HG03460 (cell line): Measurements from ENCODE around the gene RCE1.

Experiments used
- ATAC-seq: cut with Tn5 transposase; IDR thresholded peaks from one replicate; pipeline ENCODE4 v1.9.1; 2021; ENCODE audit not compliant: unreplicated experiment

The RCE1 gene

DNA sequence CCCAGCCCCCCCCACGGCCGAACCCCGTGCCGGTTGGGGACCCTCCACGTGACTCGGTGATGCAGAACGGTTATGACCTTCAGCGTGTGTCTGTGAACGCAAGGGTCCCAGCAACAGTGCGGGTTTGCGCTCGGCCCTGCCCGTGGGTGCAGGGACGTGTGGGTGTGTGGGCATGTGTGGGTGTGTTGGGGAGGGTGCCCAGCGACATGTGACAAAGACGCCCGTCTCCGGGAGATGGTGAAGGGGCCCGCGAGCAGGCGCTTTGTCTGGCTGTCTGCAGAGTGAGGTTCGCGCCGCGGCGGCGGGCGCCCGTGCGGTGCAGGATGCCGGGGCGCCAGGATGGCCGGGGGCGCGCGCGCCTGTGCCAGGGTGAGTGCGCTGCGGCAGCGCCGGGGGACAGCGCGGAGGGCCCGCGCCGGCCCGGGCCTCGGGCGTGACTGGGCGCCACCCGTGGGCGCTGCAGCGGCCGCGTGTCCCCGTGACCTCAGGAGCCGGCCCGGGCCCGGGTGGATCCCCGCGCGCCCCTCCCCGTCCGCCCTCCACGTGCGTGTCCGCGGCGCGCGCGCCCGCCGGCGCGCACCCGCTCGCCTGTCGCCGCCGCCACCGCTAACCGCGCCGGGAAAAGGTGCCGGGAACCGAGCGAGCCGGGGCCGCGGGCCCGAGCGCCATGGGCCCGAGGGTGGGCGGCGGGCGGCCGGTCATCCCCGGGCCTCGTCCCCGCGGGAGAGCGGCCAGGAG lies 13.4 kb downstream of the RCE1 start, which contains the start of gene LRFN4:
LRFN4 (plus strand) TSS at position 569 of the 738 bp plus-strand sequence. CDS start 681 bp downstream, outside the sequence.
- ATAC-seq, result peak; percentile 32

DNA sequence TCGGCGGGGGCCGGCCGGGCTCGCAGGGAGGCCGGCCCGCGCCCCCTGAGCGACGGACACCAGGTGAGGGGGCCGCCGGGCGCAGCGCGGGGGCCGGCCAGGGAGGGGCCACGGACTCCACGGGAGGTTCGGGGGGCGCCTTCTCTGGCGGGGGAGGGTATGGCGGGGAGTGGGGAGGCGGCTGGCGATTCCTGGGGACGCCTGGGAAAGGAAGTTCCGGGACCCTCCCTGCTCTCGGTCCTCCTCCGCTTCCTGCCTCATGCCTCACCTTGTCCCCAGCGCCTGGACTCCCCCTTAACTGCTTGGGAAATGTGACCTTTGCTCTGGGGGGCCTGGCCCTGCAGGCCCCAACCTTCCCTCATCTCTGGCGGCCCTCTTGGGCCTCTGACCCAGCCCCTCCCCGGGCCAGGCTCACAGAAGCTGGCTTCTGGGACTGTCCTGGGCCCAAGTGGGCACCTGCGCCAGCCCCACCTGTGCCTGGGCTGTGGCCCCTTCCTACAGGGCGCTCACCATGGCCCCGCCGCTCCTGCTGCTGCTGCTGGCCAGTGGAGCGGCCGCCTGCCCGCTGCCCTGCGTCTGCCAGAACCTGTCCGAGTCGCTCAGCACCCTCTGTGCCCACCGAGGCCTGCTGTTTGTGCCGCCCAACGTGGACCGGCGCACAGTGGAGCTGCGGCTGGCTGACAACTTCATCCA lies 14.1 kb downstream of the RCE1 start:
- ATAC-seq, result no peak

DNA sequence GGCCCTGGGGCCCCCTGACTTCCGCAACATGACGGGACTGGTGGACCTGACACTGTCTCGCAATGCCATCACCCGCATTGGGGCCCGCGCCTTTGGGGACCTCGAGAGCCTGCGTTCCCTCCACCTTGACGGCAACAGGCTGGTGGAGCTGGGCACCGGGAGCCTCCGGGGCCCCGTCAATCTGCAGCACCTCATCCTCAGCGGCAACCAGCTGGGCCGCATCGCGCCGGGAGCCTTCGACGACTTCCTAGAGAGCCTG lies 14.6 kb downstream of the RCE1 start:
- ATAC-seq, result no peak

DNA sequence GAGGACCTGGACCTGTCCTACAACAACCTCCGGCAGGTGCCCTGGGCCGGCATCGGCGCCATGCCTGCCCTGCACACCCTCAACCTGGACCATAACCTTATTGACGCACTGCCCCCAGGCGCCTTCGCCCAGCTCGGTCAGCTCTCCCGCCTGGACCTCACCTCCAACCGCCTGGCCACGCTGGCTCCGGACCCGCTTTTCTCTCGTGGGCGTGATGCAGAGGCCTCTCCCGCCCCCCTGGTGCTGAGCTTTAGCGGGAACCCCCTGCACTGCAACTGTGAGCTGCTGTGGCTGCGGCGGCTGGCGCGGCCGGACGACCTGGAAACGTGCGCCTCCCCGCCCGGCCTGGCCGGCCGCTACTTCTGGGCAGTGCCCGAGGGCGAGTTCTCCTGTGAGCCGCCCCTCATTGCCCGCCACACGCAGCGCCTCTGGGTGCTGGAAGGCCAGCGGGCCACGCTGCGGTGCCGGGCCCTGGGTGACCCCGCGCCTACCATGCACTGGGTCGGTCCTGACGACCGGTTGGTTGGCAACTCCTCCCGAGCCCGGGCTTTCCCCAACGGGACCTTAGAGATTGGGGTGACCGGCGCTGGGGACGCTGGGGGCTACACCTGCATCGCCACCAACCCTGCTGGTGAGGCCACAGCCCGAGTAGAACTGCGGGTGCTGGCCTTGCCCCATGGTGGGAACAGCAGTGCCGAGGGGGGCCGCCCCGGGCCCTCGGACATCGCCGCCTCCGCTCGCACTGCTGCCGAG lies 15.1 kb downstream of the RCE1 start:
- no peak for ATAC-seq

DNA sequence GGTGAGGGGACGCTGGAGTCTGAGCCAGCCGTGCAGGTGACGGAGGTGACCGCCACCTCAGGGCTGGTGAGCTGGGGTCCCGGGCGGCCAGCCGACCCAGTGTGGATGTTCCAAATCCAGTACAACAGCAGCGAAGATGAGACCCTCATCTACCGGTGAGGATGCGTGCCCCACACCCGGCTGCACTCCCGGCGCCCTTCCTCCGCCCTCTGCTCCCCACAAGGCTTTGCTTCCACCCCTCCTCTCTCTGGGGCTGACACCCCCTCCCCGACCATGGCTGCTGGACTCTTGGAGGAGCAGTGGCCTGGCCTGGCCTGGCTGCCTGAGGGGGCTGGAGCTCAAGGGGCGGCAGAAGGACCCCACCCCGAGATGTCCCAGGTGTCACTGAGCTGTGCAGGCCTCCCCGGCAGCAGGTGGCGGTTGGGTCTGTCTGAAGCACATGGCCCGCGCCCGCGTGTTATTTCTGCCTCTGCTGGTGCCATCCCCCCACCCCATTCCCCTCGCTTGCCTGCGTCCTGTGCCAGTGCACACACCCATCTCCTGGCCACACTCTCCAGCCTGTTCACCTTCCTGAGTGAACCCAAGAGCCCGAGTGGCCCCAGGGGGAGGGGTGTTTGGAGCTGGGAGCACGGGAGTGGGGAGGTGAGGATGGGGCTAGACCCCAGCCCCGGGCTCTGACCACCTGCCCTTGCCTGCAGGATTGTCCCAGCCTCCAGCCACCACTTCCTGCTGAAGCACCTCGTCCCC lies 15.9 kb downstream of the RCE1 start:
- no peak for ATAC-seq

DNA sequence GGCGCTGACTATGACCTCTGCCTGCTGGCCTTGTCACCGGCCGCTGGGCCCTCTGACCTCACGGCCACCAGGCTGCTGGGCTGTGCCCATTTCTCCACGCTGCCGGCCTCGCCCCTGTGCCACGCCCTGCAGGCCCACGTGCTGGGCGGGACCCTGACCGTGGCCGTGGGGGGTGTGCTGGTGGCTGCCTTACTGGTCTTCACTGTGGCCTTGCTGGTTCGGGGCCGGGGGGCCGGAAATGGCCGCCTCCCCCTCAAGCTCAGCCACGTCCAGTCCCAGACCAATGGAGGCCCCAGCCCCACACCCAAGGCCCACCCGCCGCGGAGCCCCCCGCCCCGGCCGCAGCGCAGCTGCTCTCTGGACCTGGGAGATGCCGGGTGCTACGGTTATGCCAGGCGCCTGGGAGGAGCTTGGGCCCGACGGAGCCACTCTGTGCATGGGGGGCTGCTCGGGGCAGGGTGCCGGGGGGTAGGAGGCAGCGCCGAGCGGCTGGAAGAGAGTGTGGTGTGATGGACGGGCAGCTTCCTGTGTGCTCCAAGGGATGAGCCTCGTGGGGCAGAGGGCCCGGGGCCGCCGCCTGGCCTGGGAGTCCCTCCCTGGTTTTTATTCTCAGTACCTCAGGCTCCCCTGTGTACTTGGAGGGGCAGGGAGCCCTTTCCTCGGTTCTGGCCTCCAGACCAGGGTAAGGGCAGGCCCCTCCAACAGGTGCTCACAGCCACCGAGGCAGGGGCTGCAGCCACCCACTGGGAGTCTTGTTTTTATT lies 16.6 kb downstream of the RCE1 start:
- no peak for ATAC-seq

DNA sequence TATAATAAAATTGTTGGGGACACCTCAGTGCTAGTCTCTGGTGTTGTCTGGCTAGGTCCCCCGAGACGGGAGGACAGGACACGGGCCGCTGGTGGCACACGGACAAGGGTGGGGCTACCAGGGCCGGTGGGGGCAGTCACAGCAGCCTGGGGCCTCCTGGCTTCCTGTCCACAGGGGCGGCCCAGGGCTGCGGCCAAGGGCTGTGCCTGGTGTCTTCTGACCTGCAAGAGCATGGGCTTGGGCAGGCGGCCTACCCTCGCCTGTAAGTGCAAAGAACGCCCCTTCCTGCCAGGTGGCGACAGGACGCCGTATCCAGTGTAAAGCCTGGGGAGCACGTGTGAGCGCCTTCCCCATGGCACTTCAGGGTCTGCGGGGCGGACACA lies 17.2 kb downstream of the RCE1 start:
- ATAC-seq, result no peak

DNA sequence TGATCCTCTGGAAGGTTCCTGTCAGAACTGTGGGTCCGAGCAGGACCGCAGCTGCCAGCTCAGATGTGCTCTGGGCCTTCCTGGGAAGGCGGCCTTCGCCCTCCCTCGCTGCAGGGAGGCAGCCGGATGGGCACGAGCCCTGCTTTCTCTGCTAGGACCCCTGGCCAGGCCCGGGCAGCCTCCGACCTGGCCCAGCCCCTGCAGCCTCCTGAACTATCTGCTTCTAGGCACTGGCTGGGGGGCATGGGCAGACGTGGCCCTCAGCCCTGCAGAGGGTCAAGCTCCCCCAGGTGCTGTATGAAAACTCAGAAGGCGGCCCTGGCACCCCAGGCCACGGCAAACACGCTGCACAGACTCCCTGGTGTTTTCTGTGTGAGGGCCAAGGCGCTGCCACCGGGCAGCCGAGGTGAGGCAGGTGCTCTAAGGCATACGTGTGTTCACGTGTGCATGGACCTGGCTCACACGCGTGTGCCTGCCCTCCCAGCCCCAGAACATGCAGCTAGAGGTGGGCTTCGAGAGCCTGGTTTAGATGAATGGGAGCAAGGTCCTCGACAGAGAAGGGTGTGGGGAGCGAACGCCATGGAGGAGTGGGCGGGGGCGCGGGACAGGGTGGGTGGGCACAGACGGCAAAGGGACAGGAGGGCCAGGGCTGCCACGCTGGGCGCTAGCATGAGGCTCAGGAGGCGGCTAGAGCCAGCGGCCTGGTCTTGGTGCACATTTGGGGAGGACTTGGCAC lies 18.0 kb downstream of the RCE1 start:
- ATAC-seq, result no peak

DNA sequence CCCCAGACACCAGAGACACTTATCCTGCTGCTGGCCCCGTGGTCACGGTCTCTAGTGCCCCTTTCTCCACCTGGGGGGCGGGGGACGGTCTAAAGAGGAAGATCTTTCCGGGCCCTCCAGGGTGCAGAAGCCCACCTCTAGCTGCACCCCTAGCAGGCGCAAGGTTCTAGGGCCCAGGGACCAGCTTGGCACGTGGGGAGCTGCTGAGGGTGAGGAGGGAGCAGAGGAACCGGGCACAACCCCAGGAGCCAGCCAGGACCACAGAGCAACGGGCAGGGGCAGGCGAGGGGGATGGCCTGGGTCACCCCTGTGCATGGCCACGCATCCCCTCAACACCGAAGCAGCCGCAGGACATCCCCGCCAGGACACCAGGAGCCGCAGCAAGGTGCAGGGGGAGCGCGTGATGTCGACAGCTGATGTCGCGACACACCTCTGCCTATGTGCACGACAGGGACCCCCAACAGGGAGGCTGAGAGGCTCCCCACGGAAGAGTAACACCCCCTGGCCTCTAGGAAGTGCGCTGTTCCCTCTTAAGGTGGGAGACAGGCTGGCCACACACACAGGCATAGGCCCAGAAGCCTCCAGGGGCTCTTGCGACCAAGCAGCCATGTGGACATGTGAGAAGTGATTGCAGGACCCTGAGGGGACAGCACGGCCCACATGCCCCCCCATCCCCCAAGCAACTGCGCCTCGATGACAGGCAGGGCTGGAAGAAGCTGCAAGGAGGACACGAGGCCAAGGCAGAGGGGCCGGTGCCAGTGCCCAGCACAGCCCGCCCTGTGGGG lies 18.7 kb downstream of the RCE1 start:
- no peak for ATAC-seq

DNA sequence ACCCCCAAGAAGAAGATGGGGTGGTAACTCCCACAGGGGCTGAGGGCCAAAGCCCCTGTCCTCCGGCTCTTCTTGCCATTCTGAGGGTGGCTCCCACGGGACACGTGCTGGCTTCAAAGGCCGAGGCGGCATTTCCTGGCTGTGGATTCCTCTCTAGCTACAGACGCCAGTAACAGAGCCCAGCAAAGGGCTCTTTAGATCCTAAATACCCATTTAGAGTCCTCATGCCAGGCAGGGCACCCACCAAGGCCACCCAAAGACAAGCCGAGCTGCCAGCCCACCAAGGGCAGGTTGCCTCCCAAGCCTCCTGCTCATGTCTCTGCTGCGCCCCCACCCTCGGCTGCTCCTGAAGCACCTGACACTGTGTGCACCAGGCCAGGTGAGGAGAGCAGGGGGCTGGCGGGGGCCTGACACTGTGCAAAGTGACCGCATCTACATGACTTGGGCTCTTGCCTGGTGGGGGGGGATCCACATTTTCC lies 19.4 kb downstream of the RCE1 start:
- ATAC-seq, result no peak

DNA sequence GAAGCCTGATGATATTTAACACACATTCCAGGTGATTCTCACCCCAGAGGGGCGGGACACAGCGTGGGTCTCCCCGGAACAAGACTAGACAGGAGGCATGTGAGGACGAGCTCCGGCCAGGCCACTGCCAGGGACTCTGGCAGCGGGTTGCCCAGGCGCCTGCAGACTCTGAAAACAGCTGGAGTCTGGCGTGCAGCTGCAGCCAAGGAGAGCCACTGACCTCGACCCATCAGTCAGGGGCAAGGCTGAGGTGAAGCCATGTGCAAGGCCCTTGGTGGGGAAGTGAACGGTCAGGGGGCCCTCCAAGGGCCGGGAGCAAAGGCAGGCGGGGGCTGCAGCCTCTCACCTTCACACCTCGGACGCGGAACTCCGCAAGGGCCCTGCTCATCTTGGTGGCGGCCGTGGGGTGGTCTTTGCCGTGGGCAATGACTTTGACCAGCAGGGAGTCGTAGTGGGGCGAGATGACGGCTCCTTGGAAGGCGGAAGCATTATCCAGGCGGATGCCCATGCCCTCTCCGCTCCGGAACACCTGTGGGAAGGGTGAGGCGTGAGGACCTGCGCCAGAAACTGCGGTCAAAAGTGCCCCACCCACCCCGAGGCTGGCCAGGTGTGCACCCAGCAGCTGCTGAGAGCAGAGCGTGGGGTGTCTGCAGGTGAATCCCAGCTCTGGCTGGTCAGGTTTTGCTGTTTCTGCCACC lies 20.3 kb downstream of the RCE1 start:
- no peak for ATAC-seq

DNA sequence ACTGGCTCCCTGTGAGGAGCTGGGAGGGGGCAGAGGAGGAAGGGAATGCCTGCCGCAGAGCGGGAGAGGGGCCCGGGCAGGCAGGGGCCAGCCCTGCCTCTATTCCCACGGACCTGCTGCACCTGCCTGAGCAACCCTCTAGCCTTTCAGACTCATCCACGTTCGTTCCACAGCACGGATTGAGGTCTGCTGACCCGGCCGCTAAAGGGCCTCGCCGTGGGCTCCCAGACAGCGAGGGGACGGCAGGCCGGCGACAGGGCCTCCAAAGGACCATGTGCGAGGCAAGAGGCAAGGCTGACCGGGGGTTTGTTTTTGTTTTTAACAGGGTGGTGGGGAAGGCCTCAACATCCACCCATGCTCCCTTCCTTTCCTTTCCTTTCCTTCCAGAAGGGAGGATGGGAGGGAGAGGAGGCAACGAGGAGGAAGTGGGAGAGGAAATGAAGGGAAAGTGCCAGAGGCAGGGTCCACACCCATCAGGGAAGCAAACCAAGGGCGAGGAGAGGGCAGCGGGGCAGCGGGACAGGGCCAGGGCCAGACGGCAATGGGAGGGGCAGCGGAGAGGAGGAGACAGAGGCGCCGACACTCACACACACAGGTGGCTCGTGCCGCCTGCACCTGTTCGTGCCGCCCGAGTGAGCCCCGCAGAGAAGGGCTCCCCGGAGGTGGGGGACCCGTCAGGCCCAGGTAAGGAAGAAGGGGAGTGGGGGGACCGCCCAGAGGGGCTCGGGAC lies 21.1 kb downstream of the RCE1 start:
- no peak for ATAC-seq

DNA sequence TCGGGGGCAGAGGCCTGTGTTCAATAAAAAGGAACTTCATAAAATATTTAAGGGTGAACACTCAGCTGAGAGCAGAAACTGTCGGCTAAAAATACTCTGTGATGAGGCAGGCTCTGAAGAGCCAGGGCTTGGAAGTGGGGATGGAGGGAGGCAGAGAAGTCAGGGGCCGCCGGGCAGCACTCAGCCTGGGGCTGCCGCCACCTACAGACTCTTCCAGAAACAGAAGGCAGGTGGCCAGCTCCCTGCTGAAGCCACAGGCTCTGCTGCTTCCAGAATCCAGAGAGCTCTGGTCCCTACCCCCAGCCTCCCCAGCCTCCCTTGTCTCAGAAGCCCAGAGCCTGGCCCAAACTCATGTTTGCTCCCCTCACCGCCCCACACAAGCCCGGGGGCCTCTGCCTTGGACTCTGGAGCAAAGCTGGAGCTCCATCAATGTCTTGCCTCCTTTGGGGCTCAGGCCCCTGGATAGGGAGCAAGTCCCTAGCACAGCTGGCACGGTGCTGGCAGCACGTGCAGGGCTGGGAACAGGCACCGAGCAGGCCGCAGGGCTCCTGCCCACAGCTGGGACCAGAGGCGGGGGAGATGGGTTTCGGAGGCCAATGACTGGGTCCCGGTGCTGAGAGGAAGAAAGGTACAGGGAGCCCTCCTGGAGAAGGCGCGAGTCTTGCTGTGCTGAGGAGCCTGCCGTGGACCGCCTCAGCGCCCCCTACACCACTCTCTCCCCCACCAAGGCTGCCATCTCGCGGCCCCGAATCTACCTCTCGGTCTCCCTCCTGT lies 21.9 kb downstream of the RCE1 start:
- ATAC-seq, result no peak

DNA sequence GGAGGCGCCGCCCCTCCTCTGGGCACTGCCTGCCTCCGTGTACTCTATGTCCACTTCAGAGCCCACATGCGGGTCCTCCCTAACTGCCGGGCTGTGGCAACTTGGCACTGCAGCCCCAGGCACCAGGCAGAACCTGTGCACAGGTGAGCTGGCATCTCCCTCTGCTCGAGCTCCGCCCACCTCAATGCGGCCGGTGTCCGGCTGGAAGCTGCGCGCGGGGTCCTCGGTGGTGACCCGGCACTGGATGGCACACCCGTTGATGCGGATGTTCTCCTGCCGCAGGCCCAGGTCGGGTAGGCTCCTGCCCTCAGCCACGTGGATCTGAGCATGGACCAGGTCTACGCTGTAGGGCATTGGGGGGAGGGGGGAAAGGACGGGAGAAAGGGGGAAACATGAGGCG lies 22.8 kb downstream of the RCE1 start:
- no peak for ATAC-seq

DNA sequence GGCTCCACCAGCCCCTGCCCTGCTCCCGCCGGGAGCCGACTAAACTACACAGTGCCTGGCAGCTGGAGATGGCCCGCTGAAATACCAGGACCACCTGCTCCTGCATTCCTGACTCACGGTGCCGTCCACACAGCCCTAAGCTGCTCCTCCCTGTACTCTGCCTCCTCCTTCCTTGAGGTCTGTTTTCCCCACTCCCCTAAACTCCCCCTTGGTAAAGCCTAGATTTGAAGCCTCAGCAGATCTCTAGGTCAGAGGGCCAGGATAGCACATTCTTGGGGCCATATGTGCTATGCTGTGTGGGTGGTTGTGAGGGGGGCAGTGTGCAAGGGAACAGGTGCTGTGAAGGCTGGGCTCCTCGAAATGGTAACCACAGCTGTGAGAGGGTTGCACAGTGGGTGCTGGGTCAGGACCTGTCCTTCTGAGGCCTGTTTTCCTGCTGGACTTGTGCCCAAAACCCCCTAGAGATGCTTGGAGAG lies 23.3 kb downstream of the RCE1 start:
- ATAC-seq, result no peak

DNA sequence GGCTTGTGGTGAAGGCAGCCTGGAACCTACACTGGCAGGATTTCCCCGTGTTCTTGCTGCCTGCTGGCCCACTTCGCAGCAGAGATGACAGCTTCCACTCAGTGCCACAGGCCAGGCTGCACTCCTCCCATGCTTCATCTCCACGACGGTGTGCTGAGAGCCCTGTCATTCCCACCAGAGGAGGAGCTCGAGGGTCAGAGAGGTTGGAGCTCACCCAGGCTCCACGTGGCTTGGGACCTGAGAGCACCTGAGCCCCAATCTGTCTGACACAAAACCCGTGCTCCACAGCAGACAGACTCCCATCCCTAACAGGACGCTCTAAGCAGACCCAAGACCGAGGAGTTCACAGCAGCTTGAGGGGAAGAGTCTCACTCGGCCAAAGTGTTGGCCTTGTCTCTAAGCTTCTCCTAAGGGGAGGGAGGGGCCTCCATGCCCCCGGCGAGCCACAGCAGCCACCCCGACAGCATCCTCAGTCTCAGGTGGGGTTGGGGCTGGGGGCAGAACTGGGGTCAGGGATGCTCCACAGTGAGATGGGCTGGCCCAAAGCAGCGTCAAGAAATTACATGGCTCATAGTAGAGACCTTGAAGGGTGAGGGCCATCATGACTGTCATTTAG lies 24.3 kb downstream of the RCE1 start:
- ATAC-seq, result no peak
